ENCODE data around the gene ZNF311. TPM values are rescaled to one million over a fixed set of nuclear protein-coding genes. Genes with fewer than 3 reads are reported as not detected.

ZNF311 gene
- total RNA-seq, 2 experiments from 2014 or later: 0.25 to 0.31 TPM

DNA sequence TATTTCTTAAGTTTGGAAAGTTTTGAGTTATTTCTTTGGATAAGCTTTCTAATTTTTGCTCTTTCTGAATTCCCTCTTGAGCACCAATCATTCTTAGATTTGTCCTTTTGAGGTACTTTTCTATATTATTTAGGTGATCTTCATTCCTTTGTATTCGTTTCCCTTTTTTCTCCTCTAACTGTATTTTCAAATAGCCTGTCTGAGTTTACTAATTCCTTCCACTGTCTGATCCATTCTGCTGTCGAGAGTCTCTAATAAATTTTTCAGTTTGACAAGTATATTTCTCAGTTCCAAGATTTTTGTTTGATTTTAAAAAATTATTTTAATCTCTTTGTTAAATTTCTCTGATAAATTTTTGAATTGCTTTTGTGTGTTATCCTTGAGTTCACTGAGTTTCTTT is 16.3 kb upstream of the ZNF311 start:
- H3K36me3 Mint-ChIP-seq (ENCODE audit: low read depth): no peaks in the 10 kb centered on the region
- Histone ChIP-seq H3K4me1 (ENCODE audit: insufficient read depth, low read length) (peaks cover 5% of the 10 kb centered on the region), H3K36me3 (ENCODE audit: insufficient read depth, low read length) (no peaks in the 10 kb centered on the region), H3K27me3 (ENCODE audit: control insufficient read depth in 1 of 2, insufficient read depth in 2 of 2, low read length in 2 of 2) (peaks cover 15 to 31% of the 10 kb centered on the region in 2 experiments), H3K9me3 (ENCODE audit: control insufficient read depth in 1 of 2, insufficient read depth in 1 of 2, low read length in 2 of 2) (no peaks in the 10 kb centered on the region), H3K27ac (ENCODE audit: low read depth in 1 of 2, low read length in 2 of 2) (no peak overlapping the region), H3K4me3 (ENCODE audit: low read length) (no peak overlapping the region)
- intact Hi-C loops (cut with DNase I, micrococcal nuclease): no loop called here
- H3K27me3 Mint-ChIP-seq: peaks cover 64% of the 10 kb centered on the region
- CTCF ChIA-PET: interaction anchor here (1.0 to 1.4 kb wide), 2 partner anchors 11 to 184 kb away, joined by 3 read pairs; no protein-coding TSS in a partner anchor
- H3K9me3 Mint-ChIP-seq: no peaks in the 10 kb centered on the region
- H3K4me1 Mint-ChIP-seq (ENCODE audit: low read depth): peaks cover 7% of the 10 kb centered on the region
- no peak overlapping the region for H3K27ac Mint-ChIP-seq
- H3K4me3 Mint-ChIP-seq: no peak overlapping the region
- no peak for DNase-seq
- TF ChIP-seq, protein P1, sequence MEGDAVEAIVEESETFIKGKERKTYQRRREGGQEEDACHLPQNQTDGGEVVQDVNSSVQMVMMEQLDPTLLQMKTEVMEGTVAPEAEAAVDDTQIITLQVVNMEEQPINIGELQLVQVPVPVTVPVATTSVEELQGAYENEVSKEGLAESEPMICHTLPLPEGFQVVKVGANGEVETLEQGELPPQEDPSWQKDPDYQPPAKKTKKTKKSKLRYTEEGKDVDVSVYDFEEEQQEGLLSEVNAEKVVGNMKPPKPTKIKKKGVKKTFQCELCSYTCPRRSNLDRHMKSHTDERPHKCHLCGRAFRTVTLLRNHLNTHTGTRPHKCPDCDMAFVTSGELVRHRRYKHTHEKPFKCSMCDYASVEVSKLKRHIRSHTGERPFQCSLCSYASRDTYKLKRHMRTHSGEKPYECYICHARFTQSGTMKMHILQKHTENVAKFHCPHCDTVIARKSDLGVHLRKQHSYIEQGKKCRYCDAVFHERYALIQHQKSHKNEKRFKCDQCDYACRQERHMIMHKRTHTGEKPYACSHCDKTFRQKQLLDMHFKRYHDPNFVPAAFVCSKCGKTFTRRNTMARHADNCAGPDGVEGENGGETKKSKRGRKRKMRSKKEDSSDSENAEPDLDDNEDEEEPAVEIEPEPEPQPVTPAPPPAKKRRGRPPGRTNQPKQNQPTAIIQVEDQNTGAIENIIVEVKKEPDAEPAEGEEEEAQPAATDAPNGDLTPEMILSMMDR (IDR thresholded peaks at IDR 0.05): no peak
- ATAC-seq (ENCODE audit: poor library complexity): no peak
- POLR2A ChIA-PET: no interaction called here

DNA sequence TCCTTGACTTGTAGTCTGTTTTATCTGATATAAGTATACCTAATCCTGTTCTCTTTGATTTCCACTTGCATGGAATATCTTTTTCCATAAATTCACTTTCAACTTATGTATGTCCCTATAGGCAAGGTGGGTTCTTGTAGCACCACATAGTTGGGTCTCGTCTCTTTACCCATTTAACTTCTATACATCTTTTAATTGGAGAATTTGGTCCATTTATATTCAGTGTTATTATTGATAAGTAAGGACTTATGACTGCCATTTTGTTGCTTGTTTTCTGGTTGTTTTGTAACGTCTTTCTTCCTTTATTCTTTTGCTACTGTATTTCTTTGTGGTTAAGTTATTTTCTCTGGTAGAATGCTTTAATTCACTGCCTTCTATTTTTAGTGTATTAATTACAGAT is 14.5 kb upstream of the ZNF311 start:
- no peak for DNase-seq

DNA sequence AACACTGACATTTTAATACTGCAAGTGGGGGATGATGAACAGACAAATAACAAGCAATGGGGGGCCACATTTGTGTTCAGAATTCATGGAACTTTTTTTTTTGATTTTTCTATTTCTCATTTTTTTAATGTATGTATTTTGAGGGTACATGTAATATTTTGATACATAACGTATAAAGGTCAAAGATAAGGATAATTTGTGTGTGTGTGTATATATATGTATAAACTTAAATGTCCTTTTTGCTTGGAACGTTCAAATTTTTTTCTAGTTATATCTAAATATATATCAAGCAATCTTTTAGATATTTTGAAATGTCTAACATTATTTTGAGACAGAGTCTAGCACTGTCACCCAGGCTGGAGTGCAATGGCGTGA is 12.3 kb upstream of the ZNF311 start:
- ChIA-PET CTCF (interaction anchor here (6.3 kb wide), 1 partner anchor 179 kb away, joined by 55 read pairs; no protein-coding TSS in a partner anchor), POLR2A (no interaction called here)
- Mint-ChIP-seq H3K36me3 (ENCODE audit: low read depth) (no peaks in the 10 kb centered on the region), H3K4me3 (peak overlapping the region; percentile 87), H3K27me3 (peaks cover 48% of the 10 kb centered on the region), H3K4me1 (ENCODE audit: low read depth) (peaks cover 16% of the 10 kb centered on the region), H3K9me3 (no peaks in the 10 kb centered on the region), H3K27ac (no peak overlapping the region)
- DNase-seq (no peak), ATAC-seq (ENCODE audit: poor library complexity) (no peak)
- Histone ChIP-seq H3K4me3 (ENCODE audit: low read length) (no peak overlapping the region), H3K27me3 (ENCODE audit: control insufficient read depth in 1 of 2, insufficient read depth in 2 of 2, low read length in 2 of 2) (peaks cover 13 to 24% of the 10 kb centered on the region in 2 experiments), H3K9me3 (ENCODE audit: control insufficient read depth in 1 of 2, insufficient read depth in 1 of 2, low read length in 2 of 2) (peaks cover 0 to 9% of the 10 kb centered on the region in 2 experiments), H3K36me3 (ENCODE audit: insufficient read depth, low read length) (no peaks in the 10 kb centered on the region), H3K4me1 (ENCODE audit: insufficient read depth, low read length) (peaks cover 17% of the 10 kb centered on the region), H3K27ac (ENCODE audit: low read depth in 1 of 2, low read length in 2 of 2) (no peak overlapping the region)
- TF ChIP-seq, protein P1 (IDR thresholded peaks at IDR 0.05): no peak
- intact Hi-C loops (cut with DNase I, micrococcal nuclease): loop anchor here (1.0 to 5.0 kb wide), 4 partner anchors 35 to 331 kb away; no protein-coding TSS in a partner anchor

More for the DNA sequence above, 14.5 kb upstream of the ZNF311 start:
- H3K36me3 ChIP-seq (ENCODE audit: insufficient read depth, low read length): no peaks in the 10 kb centered on the region
- TF ChIP-seq, protein P1 (IDR thresholded peaks at IDR 0.05): no peak
- Mint-ChIP-seq H3K4me3 (no peak overlapping the region), H3K27me3 (peaks cover 59% of the 10 kb centered on the region), H3K4me1 (ENCODE audit: low read depth) (peaks cover 16% of the 10 kb centered on the region), H3K36me3 (ENCODE audit: low read depth) (no peaks in the 10 kb centered on the region), H3K9me3 (no peaks in the 10 kb centered on the region), H3K27ac (no peak overlapping the region)
- H3K9me3 ChIP-seq (ENCODE audit: control insufficient read depth in 1 of 2, insufficient read depth in 1 of 2, low read length in 2 of 2): peaks cover 0 to 8% of the 10 kb centered on the region in 2 experiments
- H3K27ac ChIP-seq (ENCODE audit: low read depth in 1 of 2, low read length in 2 of 2): no peak overlapping the region
- H3K27me3 ChIP-seq (ENCODE audit: control insufficient read depth in 1 of 2, insufficient read depth in 2 of 2, low read length in 2 of 2): peaks cover 15 to 23% of the 10 kb centered on the region in 2 experiments
- peaks cover 16% of the 10 kb centered on the region for H3K4me1 ChIP-seq (ENCODE audit: insufficient read depth, low read length)
- CTCF ChIA-PET: interaction anchor here (1.2 kb wide), 1 partner anchor 183 kb away, joined by 4 read pairs; no protein-coding TSS in a partner anchor
- ATAC-seq (ENCODE audit: poor library complexity): no peak
- H3K4me3 ChIP-seq (ENCODE audit: low read length): no peak overlapping the region
- intact Hi-C loops (cut with DNase I, micrococcal nuclease): loop anchor here (1.0 to 5.0 kb wide), 3 partner anchors 77 to 569 kb away; no protein-coding TSS in a partner anchor
- POLR2A ChIA-PET: interaction anchor here (1.8 kb wide), 1 partner anchor 182 kb away, joined by 5 read pairs; no protein-coding TSS in a partner anchor
